Measurements from ENCODE around the gene SCN3B.

- TF ChIP-seq CTCF (IDR thresholded peaks at IDR 0.05) (no peak), POLR2A (IDR thresholded peaks at IDR 0.05) (no peak)
These were observed 19.9 kb upstream of the SCN3B start for GRCh38 chr11:123674297-123674696.
